ENCODE measurements around the gene GTPBP3.

GRCh38 chr19:17334414-17335409, 2.6 kb upstream of the GTPBP3 start, which contains the start of gene ANO8:
- TF ChIP-seq POLR2AphosphoS5 (IDR thresholded peaks at IDR 0.05; ENCODE audit: low read depth, low read length), result peak; percentile 26; the same call in 1 of the 2 replicates
- peak in 1 of 2 experiments; percentile 94; a peak in 1 of 4 replicates for TF ChIP-seq SIN3A (conservative IDR thresholded peaks at IDR 0.05 in 1 of 2, IDR thresholded peaks at IDR 0.05 in 1 of 2; ENCODE audit: low read depth in 1 of 2, low read length in 2 of 2)
- no peak for TF ChIP-seq ZNF274 (IDR thresholded peaks at IDR 0.05; ENCODE audit: borderline replicate concordance, extremely low read depth, low read length)
